ENCODE data around the gene AHCYL2.
"Not testable (repeated sequence)": the region's sequence is repeated elsewhere in the genome, so short reads cannot be mapped to it uniquely, and the experiment has no call there.

AHCYL2 gene

GRCh38 chr7:129212596-129212995 is 12.2 kb upstream of the AHCYL2 start:
- in situ Hi-C loops (cut with HindIII; ENCODE audit: low pct_unique_long_range_greater_than_20kb, low sequenced_read_pairs): no loop called here
- no peak for TF ChIP-seq JUND (IDR thresholded peaks at IDR 0.05; ENCODE audit: low read depth)
- no peak for DNase-seq (ENCODE audit: low read depth in 1 of 2, low spot score in 1 of 2)

GRCh38 chr7:129213828-129214227 is 11.0 kb upstream of the AHCYL2 start:
- TF ChIP-seq JUND (IDR thresholded peaks at IDR 0.05; ENCODE audit: low read depth): no peak
- in situ Hi-C loops (cut with HindIII; ENCODE audit: low pct_unique_long_range_greater_than_20kb, low sequenced_read_pairs): no loop called here
- DNase-seq (ENCODE audit: low read depth in 1 of 2, low spot score in 1 of 2): peak; percentile 49 to 65

- in situ Hi-C loops (cut with HindIII; ENCODE audit: low pct_unique_long_range_greater_than_20kb, low sequenced_read_pairs); DNase-seq (ENCODE audit: low read depth in 1 of 2, low spot score in 1 of 2): not testable (repeated sequence)
These were observed 9.1 kb upstream of the AHCYL2 start for GRCh38 chr7:129215691-129216090.

GRCh38 chr7:129216101-129216715 is 8.6 kb upstream of the AHCYL2 start:
- in situ Hi-C loops (cut with HindIII; ENCODE audit: low pct_unique_long_range_greater_than_20kb, low sequenced_read_pairs): not testable (repeated sequence)

GRCh38 chr7:129216821-129217416 is 7.9 kb upstream of the AHCYL2 start:
- in situ Hi-C loops (cut with HindIII; ENCODE audit: low pct_unique_long_range_greater_than_20kb, low sequenced_read_pairs); DNase-seq (ENCODE audit: low read depth in 1 of 2, low spot score in 1 of 2): not testable (repeated sequence)

More at GRCh38 chr7:129216101-129216715, 8.6 kb upstream of the AHCYL2 start:
- DNase-seq (ENCODE audit: low read depth in 1 of 2, low spot score in 1 of 2): not testable (repeated sequence)

- TF ChIP-seq JUND (IDR thresholded peaks at IDR 0.05; ENCODE audit: low read depth): no peak
- in situ Hi-C loops (cut with HindIII; ENCODE audit: low pct_unique_long_range_greater_than_20kb, low sequenced_read_pairs): no loop called here
- peak; percentile 46 to 86 for DNase-seq (ENCODE audit: low read depth in 1 of 2, low spot score in 1 of 2)
These were observed 6.2 kb upstream of the AHCYL2 start for GRCh38 chr7:129218514-129219062.

GRCh38 chr7:129219166-129219565 is 5.7 kb upstream of the AHCYL2 start:
- in situ Hi-C loops (cut with HindIII; ENCODE audit: low pct_unique_long_range_greater_than_20kb, low sequenced_read_pairs); DNase-seq (ENCODE audit: low read depth in 1 of 2, low spot score in 1 of 2): not testable (repeated sequence)

GRCh38 chr7:129222064-129222463 is 2.8 kb upstream of the AHCYL2 start:
- no peak for DNase-seq (ENCODE audit: low read depth in 1 of 2, low spot score in 1 of 2)
- TF ChIP-seq JUND (IDR thresholded peaks at IDR 0.05; ENCODE audit: low read depth): no peak
- in situ Hi-C loops (cut with HindIII; ENCODE audit: low pct_unique_long_range_greater_than_20kb, low sequenced_read_pairs): no loop called here

- no peak for TF ChIP-seq JUND (IDR thresholded peaks at IDR 0.05; ENCODE audit: low read depth)
- in situ Hi-C loops (cut with HindIII; ENCODE audit: low pct_unique_long_range_greater_than_20kb, low sequenced_read_pairs): no loop called here
- DNase-seq (ENCODE audit: low read depth in 1 of 2, low spot score in 1 of 2): peak in 1 of 2 experiments; percentile 44
These were observed 538 bp downstream of the AHCYL2 start for GRCh38 chr7:129225206-129225930.

GRCh38 chr7:129225931-129226572 is 1.2 kb downstream of the AHCYL2 start:
- in situ Hi-C loops (cut with HindIII; ENCODE audit: low pct_unique_long_range_greater_than_20kb, low sequenced_read_pairs): no loop called here
- DNase-seq (ENCODE audit: low read depth in 1 of 2, low spot score in 1 of 2): no peak
- no peak for TF ChIP-seq JUND (IDR thresholded peaks at IDR 0.05; ENCODE audit: low read depth)

- no peak for TF ChIP-seq JUND (IDR thresholded peaks at IDR 0.05; ENCODE audit: low read depth)
- in situ Hi-C loops (cut with HindIII; ENCODE audit: low pct_unique_long_range_greater_than_20kb, low sequenced_read_pairs): no loop called here
- no peak for DNase-seq (ENCODE audit: low read depth in 1 of 2, low spot score in 1 of 2)
These were observed 3.1 kb downstream of the AHCYL2 start for GRCh38 chr7:129227646-129228578.

GRCh38 chr7:129228633-129229032 is 3.8 kb downstream of the AHCYL2 start:
- TF ChIP-seq JUND (IDR thresholded peaks at IDR 0.05; ENCODE audit: low read depth): no peak
- in situ Hi-C loops (cut with HindIII; ENCODE audit: low pct_unique_long_range_greater_than_20kb, low sequenced_read_pairs): no loop called here
- no peak for DNase-seq (ENCODE audit: low read depth in 1 of 2, low spot score in 1 of 2)
